HG03196 (cell line): ENCODE results near the gene LIG1.
"Not testable (repeated sequence)": the region's sequence is repeated elsewhere in the genome, so short reads cannot be mapped to it uniquely, and the experiment has no call there.

Experiments used
- ATAC-seq: cut with Tn5 transposase; IDR thresholded peaks from one replicate; pipeline ENCODE4 v1.9.1; 2021; ENCODE audit not compliant: unreplicated experiment

Gene LIG1

DNA sequence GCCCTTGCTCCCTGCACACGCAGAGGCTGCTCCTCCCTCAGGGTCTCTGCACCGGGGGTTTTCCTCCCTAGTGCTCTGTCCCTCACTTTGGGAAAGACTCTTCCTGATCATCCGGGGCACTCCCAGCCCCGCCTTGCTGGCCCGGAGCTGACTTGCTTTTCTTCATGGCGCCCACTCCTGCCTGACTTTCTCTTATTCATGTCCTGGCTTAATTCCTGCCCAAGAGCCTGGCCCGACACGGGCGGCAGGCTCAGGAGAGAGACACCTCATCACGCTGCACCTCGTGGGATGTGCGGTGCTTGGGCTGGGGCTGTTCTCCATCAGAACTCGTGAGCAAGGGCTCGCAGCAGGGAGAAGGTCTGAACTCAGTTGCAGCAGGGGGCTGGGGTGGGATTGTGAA, 47.7 kb downstream of the LIG1 start:
- ATAC-seq, result no peak

DNA sequence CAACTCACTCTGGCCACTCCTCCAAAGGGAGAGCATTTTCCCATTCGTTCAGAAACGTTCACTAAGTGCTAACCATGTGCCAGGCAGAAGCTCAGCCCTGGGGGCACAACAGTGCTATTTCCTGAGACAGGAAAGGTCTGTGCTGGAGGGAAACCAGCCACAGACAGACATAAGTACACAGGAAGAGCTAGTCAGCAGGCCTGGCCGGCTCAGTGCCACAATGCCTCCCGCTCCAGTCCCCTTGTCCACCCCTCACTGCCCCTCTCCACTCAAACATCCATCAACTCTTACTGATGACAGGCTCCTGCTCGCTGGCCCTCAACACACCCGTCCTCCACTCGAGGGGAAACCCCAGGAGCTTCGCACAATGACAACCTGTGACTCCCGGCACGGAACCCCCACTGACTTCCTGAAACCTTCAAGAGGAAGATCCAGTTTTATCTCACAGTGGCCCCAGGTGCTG, 48.2 kb downstream of the LIG1 start:
- no peak for ATAC-seq

- ATAC-seq, result no peak
Observed at GRCh38 chr19:48121066-48121465, 49.1 kb downstream of the LIG1 start.

DNA sequence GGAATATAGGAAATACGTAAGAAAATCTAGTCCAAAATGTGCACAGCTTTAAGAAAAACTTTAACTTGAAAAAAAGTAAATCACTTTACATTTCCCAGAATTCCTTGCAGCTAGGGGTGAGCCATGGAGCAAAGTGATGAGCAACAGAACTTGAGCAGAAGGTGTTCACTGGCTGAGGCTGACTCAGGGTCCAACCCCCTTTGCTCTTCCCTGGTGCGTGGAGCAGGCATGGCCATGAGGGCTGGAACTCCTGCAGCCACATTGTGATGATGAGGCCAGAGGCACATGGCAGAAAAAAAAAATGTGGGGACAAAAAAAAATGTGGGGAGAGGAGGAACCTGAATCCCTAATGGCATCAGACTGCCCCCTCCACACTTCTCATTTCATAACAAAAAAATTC, 49.6 kb downstream of the LIG1 start:
- no peak for ATAC-seq

- ATAC-seq, result no peak
Observed at GRCh38 chr19:48118131-48118517, 52.0 kb downstream of the LIG1 start.

DNA sequence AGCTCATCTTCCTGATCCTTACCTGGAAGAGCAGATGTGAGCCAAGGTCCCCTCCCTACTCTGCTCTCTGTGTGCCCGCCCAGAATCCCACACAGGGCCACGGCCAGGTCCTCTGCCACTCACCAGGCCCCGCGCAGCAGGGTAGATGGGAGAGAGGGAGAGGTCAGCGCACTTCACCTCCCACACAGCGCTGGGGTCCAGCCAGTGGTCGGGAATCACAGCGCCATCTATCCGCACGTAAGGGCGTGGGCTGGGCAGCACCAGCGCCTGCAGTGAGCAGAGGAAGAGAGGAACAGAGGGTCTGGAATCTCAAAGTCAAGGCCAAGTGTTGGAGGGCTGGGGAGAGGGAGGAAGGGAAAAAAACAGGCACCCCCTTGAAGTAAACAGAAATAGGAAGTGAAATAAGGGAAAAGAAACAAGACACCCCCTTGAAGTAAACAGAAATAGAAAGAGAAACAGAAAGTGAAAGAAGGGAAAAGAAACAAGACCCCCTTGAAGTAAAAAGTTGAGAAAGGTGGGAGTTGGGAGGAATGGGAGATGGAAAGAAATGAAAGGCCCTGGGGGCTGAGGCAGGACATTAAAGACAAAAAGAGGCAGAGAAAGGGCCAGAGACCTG, 52.5 kb downstream of the LIG1 start:
- no peak for ATAC-seq

DNA sequence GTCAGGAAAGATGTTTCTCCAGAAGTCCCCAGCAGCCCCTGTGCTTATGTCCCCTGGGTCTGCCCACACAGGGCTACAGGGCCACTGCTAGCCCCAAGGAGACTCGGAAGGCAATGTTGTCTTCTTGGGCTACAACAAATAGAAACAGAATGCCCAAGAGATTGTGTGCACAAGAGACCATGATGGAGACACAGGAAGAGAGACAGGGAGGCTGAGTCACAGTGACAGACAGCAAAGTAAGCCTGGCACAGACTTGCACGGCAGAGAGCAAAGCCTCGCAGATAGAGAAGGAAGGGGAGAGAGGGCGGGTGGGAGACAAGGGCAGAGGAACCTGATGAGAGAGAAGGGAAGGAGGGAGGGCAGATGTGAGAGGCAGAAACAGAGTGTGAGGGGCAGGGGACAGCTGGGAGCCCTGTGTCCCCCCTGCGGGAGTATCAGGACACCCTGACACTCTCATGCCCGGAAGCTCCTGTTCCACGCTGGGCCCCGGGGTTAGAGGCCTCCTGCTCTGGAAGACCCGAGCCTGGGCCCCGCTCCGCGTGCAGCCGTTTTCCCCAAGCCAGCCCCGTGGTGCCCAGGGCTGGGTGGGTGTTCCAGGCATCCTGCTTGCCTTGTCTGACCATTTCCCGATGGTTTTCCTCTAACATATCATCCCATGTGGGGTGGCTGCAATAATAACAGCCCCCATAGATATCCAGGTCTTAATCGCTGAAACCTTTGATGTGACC, 56.8 kb downstream of the LIG1 start:
- ATAC-seq, result no peak

GRCh38 chr19:48111280-48111679, 58.9 kb downstream of the LIG1 start:
- no peak for ATAC-seq

DNA sequence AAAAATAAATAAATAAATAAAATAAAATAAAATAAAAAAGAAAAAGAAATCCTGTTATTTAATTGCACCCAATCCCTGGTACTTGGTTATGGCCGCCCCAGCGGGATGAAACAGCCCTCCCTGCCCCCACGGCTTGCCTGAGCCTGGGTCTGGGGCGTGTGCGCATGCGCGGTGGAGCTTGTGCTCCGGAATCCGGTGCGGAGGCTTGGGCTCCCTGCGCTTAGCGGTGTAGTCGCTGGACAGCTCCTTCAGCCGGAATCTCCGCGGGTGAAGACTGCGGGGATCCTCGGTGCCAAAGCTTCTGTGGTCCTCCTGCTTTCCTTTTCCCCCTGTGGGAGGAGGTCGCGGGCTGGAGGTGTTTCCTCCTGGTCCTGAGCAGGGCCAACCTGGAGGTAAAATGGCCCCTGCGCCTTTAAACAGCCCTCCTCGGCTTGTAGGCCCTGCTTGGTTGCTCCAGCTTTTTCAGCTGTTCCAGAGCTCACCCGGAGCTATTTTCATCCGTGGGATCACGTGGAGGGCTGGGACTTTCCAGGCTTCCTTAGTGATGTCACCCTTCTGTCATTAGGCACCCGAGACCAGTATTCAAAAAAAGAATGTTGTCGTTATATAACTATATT, 59.7 kb downstream of the LIG1 start, which contains the start of gene PLA2G4C:
Gene PLA2G4C, minus strand, starts transcription at position 468 of the 617 bp plus-strand sequence. CDS start 4,288 bp downstream, outside the sequence.
- ATAC-seq, result peak; percentile 55

DNA sequence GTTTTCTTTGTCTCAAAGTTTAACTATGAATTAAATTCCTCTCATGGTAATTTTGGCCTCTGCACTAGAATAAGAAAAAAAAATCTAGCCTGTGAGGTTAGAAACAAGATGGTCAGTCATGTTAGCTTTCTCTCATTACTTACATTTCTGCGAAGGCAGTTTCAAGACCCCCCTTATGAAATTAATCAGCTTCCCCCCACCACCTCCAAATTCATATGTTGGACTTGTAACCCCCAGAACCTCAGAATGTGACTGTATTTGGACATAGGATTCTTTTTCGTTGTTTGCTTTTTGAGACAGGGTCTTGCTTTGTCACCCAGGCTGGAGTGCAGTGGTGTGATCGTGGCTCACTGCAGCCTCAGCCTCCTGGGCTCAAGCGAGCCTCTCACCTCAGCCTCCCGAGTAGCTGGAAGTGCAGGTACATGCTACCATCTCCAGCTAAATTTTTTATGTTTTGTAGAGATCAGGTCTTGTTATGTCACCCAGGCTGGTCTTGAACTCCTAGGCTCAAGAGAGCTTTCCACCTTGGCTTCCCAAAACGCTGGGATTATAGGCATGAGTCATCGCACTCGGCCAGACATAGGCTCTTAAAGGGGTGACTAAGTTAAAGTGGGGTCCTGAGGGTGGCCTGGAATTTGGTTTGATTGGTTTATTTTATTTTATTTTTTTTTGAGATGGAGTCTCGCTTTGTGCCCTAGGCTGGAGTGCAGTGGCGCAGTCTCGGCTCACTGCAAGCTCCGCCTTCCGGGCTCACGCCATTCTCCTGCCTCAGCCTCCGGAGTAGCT, 61.0 kb downstream of the LIG1 start:
- ATAC-seq, result no peak

GRCh38 chr19:48103922-48104321, 66.2 kb downstream of the LIG1 start:
- ATAC-seq, result no peak

- ATAC-seq, result no peak
Observed at GRCh38 chr19:48102870-48103751, 67.0 kb downstream of the LIG1 start.

DNA sequence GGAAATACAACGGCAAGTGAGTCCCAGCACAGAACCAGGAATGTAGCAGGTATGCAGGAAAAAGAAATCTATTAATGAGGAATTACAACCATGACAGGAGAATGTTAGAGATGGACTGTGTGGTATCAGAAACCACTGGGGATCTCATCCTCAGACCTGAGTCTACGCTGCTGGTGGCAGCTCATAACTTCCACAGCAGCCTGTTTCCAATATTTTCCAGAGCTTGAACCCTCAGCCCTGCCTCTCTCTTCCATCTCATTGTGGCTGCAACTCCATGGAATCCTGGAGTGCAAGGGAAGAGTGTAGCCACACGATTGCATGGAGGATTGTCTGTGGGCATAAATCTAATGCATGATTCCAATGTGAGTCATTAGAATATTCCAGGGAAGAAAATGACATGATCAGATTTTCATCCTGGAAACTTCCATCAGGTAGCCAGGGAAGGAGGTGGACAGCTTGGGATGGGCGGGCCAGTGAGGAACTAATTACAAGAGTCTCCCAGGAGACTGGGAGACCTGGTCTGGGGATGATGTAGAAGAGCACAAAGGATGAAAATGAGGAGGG, 74.5 kb downstream of the LIG1 start:
- no peak for ATAC-seq

DNA sequence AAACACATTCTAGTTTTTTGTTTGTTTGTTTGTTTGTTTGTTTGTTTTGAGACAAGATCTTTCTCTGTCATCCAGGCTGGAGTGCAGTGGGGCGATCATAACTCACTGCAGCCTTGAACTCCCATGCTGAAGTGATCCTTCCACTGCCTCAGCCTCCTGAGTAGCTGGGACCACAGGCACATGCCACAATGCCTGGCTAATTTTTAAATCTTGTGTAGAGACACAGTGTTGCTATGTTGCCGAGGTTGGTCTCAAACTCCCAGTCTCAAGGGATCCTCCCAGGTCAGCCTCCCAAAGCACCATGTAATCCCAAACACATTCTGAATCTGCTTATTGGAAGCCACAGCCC, 75.3 kb downstream of the LIG1 start:
- ATAC-seq, result no peak

DNA sequence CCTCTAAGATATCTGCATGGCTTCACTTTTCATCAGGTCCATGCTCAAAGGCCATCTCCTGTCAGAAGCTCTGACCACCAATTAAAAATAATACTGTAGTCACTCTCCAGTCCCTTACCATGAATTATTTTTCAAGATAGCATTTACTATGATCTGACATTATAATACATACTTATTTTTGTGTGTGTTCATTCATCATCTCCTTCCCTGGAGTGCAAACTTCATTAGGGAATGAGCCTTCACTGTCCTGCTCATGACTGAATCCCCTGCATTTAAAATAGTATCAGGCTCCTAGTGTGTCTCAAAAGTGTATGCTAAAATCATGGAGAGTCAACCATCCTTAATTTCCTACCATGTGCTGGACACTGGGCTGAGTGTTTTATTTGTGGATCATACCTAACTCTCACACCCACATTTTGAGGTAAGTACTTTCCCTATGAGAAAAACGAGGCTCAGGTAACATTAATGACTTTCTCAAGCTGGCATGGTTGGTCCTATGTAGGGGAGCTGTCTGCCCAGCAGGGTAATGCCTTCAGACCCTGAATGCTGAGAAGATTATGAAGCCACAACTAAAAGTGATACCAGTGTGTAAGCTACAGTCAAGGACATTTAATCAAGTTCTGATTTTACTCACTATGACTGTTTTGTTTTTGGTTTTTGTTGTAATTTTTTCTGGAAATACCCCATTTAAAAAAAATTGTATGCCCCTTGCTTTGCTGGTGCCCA, 75.9 kb downstream of the LIG1 start:
- ATAC-seq, result no peak

DNA sequence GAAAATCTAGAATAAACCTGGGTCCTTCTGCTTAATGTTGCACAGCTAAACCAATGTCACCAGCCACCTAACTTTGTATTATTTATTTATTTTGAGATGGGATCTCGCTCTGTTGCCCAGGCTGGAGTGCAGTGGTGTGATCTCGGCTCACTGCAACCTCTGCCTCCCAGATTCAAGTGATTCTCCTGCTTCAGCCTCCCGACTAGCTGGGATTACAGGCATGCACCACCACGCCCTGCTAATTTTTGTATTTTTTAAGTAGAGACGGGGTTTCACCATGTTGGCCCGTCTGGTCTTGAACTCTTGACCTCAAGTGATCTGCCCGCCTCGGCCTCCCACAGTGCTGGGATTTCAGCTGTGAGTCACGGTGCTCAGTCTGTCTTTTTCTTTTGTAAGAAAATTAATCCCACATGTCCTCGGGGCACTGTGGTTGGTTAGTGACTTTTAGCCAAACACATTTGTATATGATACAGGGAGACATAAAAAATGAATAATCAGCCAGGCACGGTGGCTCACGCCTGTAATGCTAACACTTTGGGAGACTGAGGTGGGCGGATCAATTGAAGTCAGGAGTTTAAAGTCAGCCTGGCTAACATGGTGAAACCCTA, 78.9 kb downstream of the LIG1 start:
- ATAC-seq, result not testable (repeated sequence)

DNA sequence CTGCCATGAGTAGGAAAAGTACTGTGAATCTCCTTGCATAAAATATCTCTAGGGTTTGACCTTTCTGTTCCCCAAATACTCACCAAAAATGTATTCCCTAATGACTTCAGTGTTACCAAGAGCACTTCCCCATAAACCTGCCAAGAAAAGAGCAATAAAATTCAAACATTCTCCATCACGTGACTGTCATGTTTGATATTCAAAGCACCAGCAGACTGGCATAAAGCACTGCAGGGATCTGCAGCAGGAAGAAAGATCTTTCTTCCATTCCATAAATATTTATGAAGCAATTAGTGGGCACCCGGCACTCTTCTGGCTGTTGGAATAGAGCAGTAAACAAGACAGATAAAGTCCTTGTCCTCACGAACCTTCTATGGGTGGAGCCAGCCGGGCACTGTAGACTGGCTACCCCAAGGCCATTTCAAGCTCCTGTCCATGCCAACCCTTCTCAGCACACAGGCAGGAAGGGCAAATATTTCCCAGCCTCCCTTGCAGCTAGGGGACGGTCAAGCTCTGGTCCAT, 79.8 kb downstream of the LIG1 start:
- ATAC-seq, result no peak

DNA sequence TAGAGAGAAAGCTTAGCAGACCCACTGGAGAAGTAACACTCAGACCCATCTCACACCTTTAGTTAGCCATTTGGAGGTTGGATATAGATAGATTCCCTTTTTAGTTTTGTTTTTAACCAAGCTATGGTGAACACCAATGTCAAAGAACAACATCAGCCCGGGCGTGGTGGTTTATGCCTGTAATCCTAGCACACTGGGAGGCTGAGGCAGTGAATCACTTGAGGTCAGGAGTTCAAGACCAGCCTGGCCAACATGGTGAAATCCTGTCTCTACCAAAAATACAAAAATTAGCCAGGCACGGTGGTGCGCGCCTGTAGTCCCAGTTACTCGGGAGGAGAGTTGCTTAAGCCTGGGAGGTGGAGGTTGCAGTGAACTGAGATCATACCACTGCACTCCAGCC, 81.2 kb downstream of the LIG1 start:
- ATAC-seq, result not testable (repeated sequence)
